Eye (tissue), 1 donor: ENCODE measurements around the gene NABP2.
"Not testable (repeated sequence)": the region's sequence is repeated elsewhere in the genome, so short reads cannot be mapped to it uniquely, and the experiment has no call there.

Experiments used
- DNase-seq: peaks from one replicate; pipeline ENCODE4 v3.0.0-alpha.2; 2015

NABP2 gene

DNA sequence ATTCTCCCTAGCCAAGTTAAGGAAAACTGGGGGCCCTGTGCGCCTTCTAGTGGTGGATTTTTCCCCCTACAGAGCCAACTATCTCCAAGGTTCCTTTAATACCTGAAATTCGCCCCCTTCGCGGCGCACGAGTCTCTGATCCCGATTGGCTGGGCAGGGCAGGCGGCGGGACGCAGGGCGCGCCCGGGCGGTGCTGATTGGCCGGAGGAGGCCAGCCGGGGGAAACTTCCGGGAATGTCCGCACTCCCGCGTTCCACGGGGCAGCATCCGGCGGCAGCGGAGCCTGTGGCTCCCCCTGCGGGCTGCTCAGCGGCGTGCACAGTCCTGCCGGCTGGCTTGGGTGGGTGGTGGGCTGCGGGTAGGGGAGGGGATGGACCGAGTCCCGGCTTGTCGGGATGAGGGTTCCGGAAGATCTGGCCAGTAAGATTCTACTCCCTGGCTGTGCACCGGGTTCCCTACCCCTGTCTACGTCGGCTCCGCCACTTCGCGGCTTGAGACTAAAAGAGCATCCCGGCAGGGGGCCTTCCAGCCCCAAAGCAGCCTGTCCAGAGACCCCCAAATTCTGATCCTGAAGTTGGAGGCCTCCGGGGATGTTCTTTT lies at the start of gene NABP2:
TSS of gene NABP2 (plus strand) at position 241 of the 600 bp plus-strand sequence. CDS start 515 bp downstream, outside the sequence.
- DNase-seq: peak; percentile 99

- DNase-seq: no peak
These were observed 45.8 kb upstream of the NABP2 start for GRCh38 chr12:56178347-56178746.

- no peak for DNase-seq
These were observed 37.2 kb upstream of the NABP2 start for GRCh38 chr12:56186957-56187356.

DNA sequence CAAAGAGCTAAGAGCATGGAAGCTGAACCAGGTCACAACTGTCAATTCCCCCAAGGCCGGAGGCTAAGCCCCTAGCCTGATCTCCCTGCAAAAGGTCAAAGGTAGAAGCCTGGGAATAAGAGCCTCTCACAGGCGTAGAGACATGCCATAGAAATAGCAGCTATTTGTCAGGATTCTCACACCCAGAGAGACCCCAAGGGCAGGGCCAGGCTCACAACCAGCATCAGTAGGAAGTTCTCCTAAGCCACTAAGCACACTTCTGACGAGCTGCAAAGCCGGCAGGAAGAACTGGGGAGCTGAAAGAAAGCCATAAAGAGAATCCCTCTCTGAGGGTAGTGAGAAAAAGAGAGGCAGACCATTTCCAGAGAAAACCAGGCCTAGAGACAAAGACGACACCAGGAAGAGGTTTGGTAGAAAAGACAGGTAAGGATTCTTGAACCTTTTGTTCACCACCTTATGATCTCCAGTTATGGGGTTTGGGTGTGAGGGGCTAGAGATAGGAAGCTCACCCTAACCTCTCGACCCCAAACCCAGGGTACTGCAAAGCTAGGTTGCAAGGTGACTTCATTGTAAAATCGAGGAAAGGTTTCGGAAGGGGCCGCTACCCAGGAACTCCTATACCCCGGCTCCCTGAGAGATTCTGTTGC lies 35.9 kb upstream of the NABP2 start:
- peak; percentile 28 for DNase-seq

GRCh38 chr12:56188778-56189098 lies 35.4 kb upstream of the NABP2 start:
- no peak for DNase-seq

- DNase-seq: peak; percentile 96
These were observed 34.8 kb upstream of the NABP2 start, which contains the start of gene SMARCC2 for GRCh38 chr12:56189099-56189917. Gene SMARCC2, minus strand, starts transcription at chr12:56189483. Its CDS starts 22 bp downstream, at chr12:56189461.

DNA sequence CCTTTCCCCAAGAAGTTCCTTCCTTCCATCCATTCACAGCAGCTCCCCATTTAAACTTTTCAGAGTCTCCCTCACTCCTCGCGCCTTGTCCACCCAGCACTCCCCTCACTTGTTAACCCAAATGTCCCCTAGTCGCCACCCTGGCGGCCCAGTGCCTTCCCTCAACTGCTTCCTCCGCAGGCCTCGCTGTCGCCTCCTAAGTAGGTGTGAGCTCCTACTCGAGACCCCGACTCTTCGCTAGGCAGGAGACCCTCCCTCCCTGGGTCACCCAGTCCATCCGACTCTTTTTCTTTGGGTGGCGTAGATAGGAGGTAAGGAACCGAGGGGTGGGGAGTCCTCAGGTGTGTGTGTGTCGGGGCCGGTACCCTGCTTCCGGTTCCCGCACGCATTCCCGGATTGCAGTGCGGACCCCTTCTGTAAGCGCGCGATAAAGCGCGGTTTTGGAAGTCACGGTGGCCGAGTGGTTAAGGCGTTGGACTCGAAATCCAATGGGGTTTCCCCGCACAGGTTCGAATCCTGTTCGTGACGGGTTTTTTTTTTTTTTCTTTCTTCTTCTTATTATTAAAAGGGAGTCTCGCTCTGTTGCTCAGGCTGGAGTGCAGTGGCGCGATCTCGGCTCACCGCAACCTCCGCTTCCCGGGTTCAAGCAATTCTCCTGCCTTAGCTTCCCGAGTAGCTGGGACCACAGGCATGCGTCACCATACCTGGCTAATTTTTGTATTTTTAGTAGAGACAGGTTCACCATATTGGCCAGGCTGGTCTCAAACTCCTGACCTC lies 34.0 kb upstream of the NABP2 start:
- peak; percentile 98 for DNase-seq

DNA sequence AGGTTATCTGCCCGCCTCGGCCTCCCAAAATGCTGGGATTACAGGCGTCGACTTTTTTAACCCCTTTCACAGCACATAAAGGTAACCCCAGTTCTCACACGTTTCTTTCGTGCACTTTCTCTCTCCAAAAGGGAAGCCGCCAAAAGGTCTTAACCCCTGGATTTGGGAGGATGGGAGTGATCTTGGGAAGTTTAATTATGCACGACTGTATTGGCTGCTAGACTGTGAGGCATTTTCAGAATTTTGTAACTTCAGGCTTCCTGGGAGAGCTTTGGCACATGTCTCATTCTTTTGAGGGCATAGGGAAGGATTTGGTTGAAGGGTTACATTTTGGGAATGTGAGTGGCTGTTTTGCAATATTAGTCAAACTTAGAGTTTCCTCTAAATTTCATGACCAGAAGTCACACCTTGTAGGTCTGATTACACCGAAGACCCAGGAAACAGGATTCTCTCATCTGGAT lies 33.4 kb upstream of the NABP2 start:
- DNase-seq: no peak

GRCh38 chr12:56192582-56192981 lies 31.6 kb upstream of the NABP2 start:
- no peak for DNase-seq

DNA sequence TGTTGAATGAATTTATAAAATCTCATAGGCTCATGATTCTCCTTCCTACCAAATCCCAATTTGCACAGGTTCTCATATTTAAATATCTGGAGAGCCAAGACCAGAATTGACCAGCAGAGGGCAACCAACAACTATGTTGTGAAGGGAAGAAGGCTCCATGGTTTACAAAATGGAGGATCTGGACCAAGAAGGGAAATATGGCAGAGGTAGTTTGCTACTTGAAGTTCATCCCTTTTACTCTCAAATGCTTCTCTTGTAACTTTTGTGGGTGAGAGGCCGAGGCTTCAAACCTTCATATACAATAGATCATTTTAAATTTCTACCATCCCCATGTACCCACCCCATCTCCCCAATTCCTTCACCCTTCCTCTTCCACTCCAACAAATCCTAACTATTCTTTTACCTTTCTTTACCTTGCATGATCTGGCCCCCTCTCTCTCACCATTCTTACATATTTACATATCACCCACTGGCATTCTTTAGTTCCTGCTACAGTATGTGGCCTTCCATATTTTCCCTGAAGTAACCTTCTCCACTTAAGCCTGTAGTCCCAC lies 31.0 kb upstream of the NABP2 start:
- DNase-seq: peak; percentile 94

GRCh38 chr12:56196818-56197550 lies 27.2 kb upstream of the NABP2 start:
- not testable (repeated sequence) for DNase-seq

- no peak for DNase-seq
These were observed 26.1 kb upstream of the NABP2 start for GRCh38 chr12:56197921-56198635.

- DNase-seq: no peak
These were observed 25.3 kb upstream of the NABP2 start for GRCh38 chr12:56198836-56199235.

GRCh38 chr12:56202366-56202765 lies 21.8 kb upstream of the NABP2 start:
- DNase-seq: no peak

GRCh38 chr12:56202838-56203237 lies 21.3 kb upstream of the NABP2 start:
- no peak for DNase-seq

GRCh38 chr12:56204275-56204674 lies 19.9 kb upstream of the NABP2 start:
- no peak for DNase-seq

DNA sequence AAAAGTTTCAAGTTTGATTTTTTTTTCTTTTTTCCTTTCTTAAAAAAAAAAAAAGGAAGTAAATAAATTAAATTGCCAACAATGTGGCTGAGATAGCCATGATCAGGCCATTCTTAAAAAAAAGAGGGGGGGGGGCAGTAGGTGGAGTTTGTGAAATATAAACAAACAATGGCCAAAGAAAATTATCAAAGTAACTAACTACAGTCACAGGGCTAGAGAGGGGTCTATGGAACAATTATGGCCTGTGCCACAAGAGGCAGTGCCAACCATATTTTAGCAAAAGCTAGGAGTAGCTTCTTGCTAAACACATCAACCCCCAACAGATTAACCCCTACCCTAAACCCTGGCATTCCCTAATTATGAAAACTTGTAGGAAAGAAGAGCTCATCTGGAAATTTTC lies 18.7 kb upstream of the NABP2 start:
- no peak for DNase-seq

DNA sequence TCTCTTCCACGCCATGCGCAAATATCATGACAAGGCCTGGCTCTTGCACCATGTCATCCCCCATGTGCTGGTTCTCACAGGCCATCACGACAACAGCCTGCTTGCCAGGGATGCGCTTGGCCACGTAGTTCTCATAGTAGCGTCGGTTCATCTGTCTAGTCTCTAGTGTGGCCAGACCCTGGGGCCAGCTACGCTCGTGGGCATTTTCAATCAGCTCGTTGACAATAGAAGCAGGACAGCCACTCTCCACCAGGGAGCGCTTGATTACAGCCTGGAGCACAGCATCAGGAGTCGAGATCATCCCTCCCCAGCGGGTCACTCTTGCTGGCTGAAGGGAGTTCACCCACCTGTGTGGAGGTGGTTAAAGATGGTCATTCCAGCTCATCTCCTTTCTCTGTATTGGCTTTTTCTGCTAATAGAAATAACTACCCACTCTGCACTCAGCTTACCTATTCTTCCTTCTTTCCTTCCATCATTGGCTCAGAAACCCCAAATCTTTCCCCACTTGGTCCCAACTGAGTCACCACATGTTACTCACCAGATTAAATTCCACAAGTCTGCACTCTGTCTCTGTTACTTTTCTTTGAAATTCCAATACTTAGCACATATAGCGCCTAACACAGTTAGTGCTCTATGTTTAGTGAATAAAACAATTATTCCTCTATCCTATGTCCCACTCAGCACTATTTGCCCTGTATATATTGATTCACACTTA lies 17.5 kb upstream of the NABP2 start:
- DNase-seq: peak; percentile 72

- no peak for DNase-seq
These were observed 16.1 kb upstream of the NABP2 start for GRCh38 chr12:56208006-56208405.

GRCh38 chr12:56212361-56212760 lies 11.8 kb upstream of the NABP2 start:
- no peak for DNase-seq

DNA sequence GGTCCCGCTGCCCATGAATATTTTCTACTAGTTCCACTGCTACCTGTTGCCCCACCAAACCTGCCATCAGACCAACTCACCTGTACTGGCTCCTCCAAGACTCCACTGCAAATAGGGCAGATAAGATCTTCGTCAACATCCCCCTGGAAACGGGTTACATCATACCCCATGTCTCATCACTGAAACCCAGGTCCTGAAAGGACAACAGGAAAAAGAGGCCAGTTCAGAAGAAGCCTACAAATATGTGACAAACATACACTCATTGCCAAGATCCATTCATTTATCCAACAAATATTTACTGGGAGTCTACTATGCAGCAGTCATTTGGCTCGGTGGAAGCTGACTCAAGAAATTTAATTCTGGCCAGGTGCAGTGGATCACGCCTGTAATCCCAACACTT lies 10.3 kb upstream of the NABP2 start:
- DNase-seq: no peak
